Thymus (tissue), 11 donors: Measurements from ENCODE around the gene TMEM63B. TPM values are rescaled to one million over a fixed set of nuclear protein-coding genes. Genes with fewer than 3 reads are reported as not detected.
"Not testable (repeated sequence)": the region's sequence is repeated elsewhere in the genome, so short reads cannot be mapped to it uniquely, and the experiment has no call there.

Experiments used
- DNase-seq, 9 donors: peaks; one replicate each; pipeline ENCODE4 v3.0.0-alpha.2; 2013; ENCODE audit warnings: low spot score in 9 of 9, low read depth in 6 of 9, missing footprints in 1 of 9
- H3K27ac ChIP-seq, 2 donors: one replicate each; pipeline ENCODE4 v1.5.1; 2013; ENCODE audit warnings: control low read depth in 1 of 2, low read depth in 1 of 2, low read length in 1 of 2, mild to moderate bottlenecking in 1 of 2, moderate library complexity in 1 of 2
- H3K27me3 ChIP-seq, 2 donors: one replicate each; pipeline ENCODE4 v1.5.1; 2013; ENCODE audit warnings: low read length in 1 of 2; ENCODE audit not compliant: control insufficient read depth in 2 of 2, insufficient read depth in 1 of 2
- H3K36me3 ChIP-seq, 2 donors: one replicate each; pipeline ENCODE4 v1.5.1; 2013; ENCODE audit warnings: low read length in 1 of 2, mild to moderate bottlenecking in 1 of 2, moderate library complexity in 1 of 2; ENCODE audit not compliant: control insufficient read depth in 2 of 2, insufficient read depth in 2 of 2
- H3K4me1 ChIP-seq, 2 donors: one replicate each; pipeline ENCODE4 v1.5.1; 2013; ENCODE audit warnings: low read length in 2 of 2; ENCODE audit not compliant: control insufficient read depth in 2 of 2, insufficient read depth in 2 of 2
- H3K4me3 ChIP-seq, 2 donors: one replicate each; pipeline ENCODE4 v1.5.1; 2013; ENCODE audit warnings: low read length in 2 of 2, control low read depth in 1 of 2, mild to moderate bottlenecking in 1 of 2
- H3K9me3 ChIP-seq, 2 donors: one replicate each; pipeline ENCODE4 v1.5.1; 2013; ENCODE audit warnings: low read length in 1 of 2, mild to moderate bottlenecking in 1 of 2; ENCODE audit not compliant: control insufficient read depth in 2 of 2, insufficient read depth in 1 of 2
- WGBS: extraction: QIAGEN DNeasy Blood & Tissue Kit; methylation state at CpG from one replicate; pipeline ENCODE4 v1.1.7; 2013; 5-methylcytosine and 5-hydroxymethylcytosine counted together
- polyA plus RNA-seq: library from polyadenylated mRNA; stranded (reverse); fragments of 200-250 nt; gene quantifications from one replicate; pipeline ENCODE4 v1.2.3, GENCODE V29; 2013
- total RNA-seq: library from RNA; stranded (reverse); fragments of 120-200 nt; gene quantifications from one replicate; pipeline ENCODE4 v1.2.4, GENCODE V29; 2013
- donor health status: healthy.

Gene TMEM63B
- total and polyA plus RNA-seq, 2 donors = 7.5 to 11.7 TPM

DNA sequence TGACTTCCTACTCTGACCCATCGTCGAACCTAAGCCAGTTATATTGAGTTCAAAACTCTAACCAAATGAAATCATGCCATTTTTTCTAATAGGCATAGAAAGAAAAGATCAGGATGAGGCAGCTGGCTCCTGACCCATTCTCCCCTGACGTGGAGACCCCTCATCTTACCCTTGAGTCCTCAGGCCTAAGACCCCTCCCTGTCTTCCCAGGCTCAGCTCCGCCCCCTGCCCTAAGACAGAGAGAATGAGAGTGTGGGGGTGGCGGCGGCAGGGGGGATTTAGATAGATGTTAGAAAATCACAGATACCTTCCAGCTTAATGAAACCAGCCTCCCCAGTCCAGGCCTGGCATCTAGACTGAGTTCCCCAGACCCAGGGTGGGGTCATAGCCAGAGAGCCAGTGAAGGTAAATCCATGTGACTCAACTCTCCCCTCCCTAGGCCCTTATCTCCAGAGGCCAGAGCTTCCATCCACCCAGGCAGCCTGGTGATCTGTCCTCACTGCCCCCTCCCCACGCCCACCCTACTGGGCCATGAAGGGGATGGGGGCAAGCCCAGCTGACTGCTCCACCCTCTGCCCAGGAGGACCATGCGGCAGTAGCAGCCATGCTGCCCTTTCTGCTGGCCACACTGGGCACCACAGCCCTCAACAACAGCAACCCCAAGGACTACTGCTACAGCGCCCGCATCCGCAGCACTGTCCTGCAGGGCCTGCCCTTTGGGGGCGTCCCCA lies 6.8 kb downstream of the TMEM63B start:
- no peak for DNase-seq
- no peak overlapping the region for H3K27ac ChIP-seq

DNA sequence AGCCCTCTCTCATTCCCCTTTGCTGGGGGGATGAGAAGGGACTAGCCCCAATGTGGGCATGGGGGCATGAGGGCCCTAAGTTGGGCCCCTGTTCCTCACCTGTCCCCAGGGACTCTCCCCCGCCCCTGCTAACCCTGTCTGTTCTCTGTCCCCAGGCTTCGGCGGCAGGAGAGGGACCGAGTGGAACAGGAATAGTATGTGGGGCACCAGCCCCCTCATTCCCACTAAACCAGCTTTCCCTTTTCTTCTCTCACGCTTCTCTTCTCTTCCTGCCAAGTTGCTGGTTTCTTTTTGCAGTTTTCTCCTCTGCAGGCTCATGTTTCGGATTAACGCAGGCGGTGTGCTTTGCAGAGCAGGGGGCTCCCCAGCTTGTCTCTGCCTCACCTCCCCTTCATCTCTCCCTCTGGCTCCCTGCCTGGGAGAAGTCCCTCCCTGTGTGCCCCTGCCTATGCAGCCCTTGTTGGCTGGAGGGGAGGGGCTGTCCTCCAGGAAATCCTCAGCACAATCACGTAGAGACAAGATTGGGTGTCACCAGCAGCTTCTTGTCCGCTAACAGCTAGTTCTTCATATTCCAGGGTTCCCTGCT lies 7.9 kb downstream of the TMEM63B start:
- no peaks in the 10 kb centered on the region for H3K9me3 ChIP-seq
- H3K4me3 ChIP-seq = no peak overlapping the region
- H3K4me1 ChIP-seq = peaks cover 0 to 19% of the 10 kb centered on the region in 2 donors
- H3K27me3 ChIP-seq = no peaks in the 10 kb centered on the region
- H3K27ac ChIP-seq = peak overlapping the region in 1 of 2 donors; percentile 60
- 92% methylated on average over 10 of the region's 10 CpGs for WGBS
- no peak for DNase-seq
- H3K36me3 ChIP-seq = peaks cover 21 to 22% of the 10 kb centered on the region in 2 donors

More for the DNA sequence above, 6.8 kb downstream of the TMEM63B start:
- H3K4me1 ChIP-seq = peaks cover 0 to 19% of the 10 kb centered on the region in 2 donors
- no peaks in the 10 kb centered on the region for H3K27me3 ChIP-seq
- WGBS = 96% methylated on average over 12 of the region's 12 CpGs
- no peak overlapping the region for H3K4me3 ChIP-seq
- no peaks in the 10 kb centered on the region for H3K9me3 ChIP-seq
- peaks cover 12 to 17% of the 10 kb centered on the region in 2 donors for H3K36me3 ChIP-seq

DNA sequence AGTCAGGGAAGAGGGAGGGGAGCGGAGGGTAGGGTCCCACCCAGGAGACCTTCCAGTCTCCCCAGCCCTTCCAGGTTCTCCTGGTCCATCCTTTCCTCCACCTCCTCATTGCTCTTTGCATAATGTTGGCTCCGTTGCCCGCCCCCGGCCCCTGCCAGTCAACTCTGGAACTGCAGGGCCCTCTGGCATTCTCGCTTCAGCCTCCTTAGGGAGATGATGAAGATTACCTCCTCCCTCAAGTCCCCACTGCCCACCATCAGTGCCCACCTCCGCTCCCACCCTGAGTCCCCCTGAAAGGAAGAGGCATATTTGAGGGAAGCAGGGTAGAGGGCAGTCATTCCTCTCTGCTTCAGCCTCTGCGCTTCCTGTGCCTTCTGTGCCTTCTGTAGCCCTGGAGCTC lies 8.5 kb downstream of the TMEM63B start:
- Histone ChIP-seq H3K36me3 (peaks cover 24 to 28% of the 10 kb centered on the region in 2 donors), H3K27me3 (no peaks in the 10 kb centered on the region), H3K4me3 (no peak overlapping the region), H3K4me1 (peaks cover 0 to 19% of the 10 kb centered on the region in 2 donors), H3K9me3 (no peaks in the 10 kb centered on the region), H3K27ac (peak overlapping the region in 1 of 2 donors; percentile 47)
- DNase-seq = no peak
- WGBS = 97% methylated on average over 7 of the region's 7 CpGs

DNA sequence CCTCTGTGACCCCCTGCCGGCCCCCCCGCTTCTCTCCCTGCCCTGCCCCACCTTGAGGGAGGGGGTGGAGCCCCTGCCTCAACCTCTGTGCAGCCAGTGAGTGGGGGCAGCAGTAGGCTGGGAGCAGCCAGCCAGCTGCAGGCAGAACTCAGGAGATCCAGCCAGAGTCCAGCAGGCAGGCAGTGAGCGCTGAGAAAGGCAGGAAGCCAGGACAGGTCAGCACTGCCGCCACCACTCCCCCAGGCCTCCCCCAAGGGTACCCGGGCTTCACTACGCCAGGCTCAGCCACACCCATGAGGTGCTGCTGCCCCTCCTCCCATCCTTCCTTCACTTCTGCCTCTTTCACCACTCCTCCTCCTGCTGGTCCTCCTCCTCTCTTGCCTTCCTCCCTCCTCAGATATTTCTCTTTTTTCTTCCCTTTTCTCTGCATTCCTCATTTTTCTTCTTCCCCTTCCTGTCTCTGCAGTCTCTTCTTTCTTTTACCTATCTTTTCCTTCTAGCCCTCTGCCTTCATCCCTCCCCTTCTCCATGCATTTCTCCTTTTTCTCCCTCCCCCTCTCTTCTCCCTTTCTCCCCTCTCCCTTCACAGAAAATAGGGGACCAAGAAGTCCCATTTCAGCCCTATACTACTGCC lies 11.5 kb downstream of the TMEM63B start:
- DNase-seq = no peak
- WGBS = 91% methylated on average over 6 of the region's 6 CpGs
- no peaks in the 10 kb centered on the region for H3K9me3 ChIP-seq

DNA sequence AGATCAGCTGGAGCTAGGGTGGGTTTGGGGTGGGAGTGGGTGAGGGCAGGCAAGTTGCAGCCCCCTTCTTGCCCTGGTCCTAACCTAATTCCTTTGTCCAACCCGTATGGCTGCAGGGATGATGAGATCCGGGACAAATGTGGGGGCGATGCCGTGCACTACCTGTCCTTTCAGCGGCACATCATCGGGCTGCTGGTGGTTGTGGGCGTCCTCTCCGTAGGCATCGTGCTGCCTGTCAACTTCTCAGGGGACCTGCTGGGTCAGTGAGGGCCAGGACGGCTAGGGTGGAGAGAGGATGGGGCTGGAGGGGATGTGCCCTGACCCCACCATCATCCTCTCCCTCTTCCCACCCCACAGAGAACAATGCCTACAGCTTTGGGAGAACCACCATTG lies 12.0 kb downstream of the TMEM63B start:
- WGBS = 93% methylated on average over 10 of the region's 10 CpGs
- peaks cover 33 to 36% of the 10 kb centered on the region in 2 donors for H3K36me3 ChIP-seq
- no peak for DNase-seq

More for the DNA sequence above, 11.5 kb downstream of the TMEM63B start:
- no peaks in the 10 kb centered on the region for H3K27me3 ChIP-seq
- H3K36me3 ChIP-seq = peaks cover 33 to 34% of the 10 kb centered on the region in 2 donors
- no peak overlapping the region for H3K4me3 ChIP-seq
- H3K4me1 ChIP-seq = peaks cover 0 to 11% of the 10 kb centered on the region in 2 donors
- no peak overlapping the region for H3K27ac ChIP-seq

DNA sequence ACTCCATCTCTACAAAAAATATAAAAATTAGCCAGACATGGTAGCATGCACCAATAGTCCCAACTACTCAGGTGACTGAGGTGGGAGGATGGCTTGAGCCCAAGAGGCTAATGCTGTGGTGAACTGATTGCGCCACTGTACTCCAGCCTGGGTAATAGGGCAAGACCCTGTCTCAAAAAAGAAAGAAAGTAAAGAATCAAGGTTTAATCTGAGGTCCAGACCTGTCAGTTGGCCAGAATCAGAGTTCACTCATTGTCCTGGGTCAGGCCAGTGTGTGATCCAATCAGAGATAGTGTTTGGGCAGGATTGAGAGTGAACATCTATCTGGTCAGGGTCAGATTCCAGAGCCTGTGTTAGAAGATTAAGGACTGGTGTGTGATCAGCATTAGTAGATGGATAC lies 15.5 kb downstream of the TMEM63B start:
- H3K4me1 ChIP-seq = no peaks in the 10 kb centered on the region
- H3K4me3 ChIP-seq = no peak overlapping the region
- no peak for DNase-seq
- no peak overlapping the region for H3K27ac ChIP-seq
- H3K36me3 ChIP-seq = peaks cover 32 to 37% of the 10 kb centered on the region in 2 donors
- H3K9me3 ChIP-seq = no peaks in the 10 kb centered on the region
- no peaks in the 10 kb centered on the region for H3K27me3 ChIP-seq
- WGBS = 98% methylated on average over 1 of the region's 1 CpG

More for the DNA sequence above, 12.0 kb downstream of the TMEM63B start:
- Histone ChIP-seq H3K9me3 (no peaks in the 10 kb centered on the region), H3K4me3 (no peak overlapping the region), H3K27me3 (no peaks in the 10 kb centered on the region), H3K4me1 (peaks cover 0 to 11% of the 10 kb centered on the region in 2 donors), H3K27ac (no peak overlapping the region)

DNA sequence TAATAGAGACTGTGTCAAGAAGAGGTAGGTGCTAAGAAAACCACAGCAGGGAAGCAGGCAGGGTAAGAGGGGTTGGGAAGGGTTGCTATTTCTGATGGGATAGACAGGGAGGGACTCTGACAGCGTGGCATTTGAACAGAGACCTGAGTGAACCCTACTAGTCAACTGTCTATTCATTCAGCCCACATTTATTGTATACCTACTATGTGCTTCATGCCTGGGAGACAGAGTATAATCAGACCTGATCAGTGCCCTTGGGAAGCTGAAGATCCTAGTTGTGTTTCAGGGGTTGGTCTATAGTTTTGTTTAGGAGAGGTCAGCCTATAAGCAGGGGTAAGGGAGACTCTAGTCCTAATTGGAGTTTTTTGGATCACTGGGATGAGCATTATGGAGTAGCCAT lies 16.4 kb downstream of the TMEM63B start:
- H3K4me1 ChIP-seq = no peaks in the 10 kb centered on the region
- WGBS = 94% methylated on average over 1 of the region's 1 CpG
- no peak overlapping the region for H3K4me3 ChIP-seq
- no peaks in the 10 kb centered on the region for H3K27me3 ChIP-seq
- DNase-seq = no peak
- no peaks in the 10 kb centered on the region for H3K9me3 ChIP-seq
- no peak overlapping the region for H3K27ac ChIP-seq
- peaks cover 37 to 43% of the 10 kb centered on the region in 2 donors for H3K36me3 ChIP-seq

DNA sequence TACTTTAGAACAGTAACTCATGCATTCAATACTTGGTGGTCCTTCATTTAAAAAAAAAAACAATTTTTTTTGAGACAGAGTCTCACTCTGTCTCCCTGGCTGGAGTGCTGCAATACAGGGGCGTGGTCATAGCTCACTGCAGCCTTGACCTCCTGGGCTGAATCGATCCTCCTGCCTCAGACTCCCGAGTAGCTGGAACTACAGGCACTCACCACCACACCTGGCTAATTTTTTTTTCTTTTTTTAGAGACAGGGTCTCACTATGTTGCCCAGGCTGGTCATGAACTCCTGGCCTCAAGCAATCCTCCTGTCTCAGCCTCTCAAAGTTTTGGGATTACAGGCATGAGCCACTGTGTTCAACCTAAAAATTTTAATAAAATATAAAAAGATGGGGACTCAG lies 17.2 kb downstream of the TMEM63B start:
- not testable (repeated sequence) for H3K4me1 ChIP-seq, H3K27ac ChIP-seq, H3K9me3 ChIP-seq, DNase-seq, H3K27me3 ChIP-seq, H3K4me3 ChIP-seq
- peaks cover 35 to 48% of the 10 kb centered on the region in 2 donors for H3K36me3 ChIP-seq
- 83% methylated on average over 3 of the region's 3 CpGs for WGBS

DNA sequence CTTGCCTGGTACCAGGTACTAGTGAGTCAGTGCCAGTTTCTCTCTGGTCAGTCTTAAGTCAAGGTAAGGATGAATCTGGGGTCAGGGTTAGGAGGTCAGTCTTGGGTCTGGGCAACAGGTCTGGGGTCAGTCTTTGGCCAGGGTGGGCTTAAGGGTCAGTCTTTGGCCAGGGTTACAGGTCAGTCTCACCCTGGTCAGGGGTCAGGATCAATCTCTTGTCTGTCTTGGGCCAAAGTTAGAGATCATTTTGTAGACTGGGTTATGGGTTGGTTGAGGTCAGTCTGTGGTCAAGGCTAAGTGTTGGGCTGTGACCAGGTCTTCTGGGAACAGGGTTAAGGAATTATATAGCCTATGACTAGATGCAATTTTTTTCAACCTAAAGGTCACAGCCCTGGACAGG lies 18.5 kb downstream of the TMEM63B start:
- peaks cover 28 to 48% of the 10 kb centered on the region in 2 donors for H3K36me3 ChIP-seq
- no peak for DNase-seq

More for the DNA sequence above, 18.5 kb downstream of the TMEM63B start:
- Histone ChIP-seq H3K27me3 (no peaks in the 10 kb centered on the region), H3K9me3 (no peaks in the 10 kb centered on the region), H3K4me3 (no peak overlapping the region), H3K27ac (no peak overlapping the region), H3K4me1 (no peaks in the 10 kb centered on the region)
